ENCODE data around the gene HNRNPUL1.

The HNRNPUL1 gene

DNA sequence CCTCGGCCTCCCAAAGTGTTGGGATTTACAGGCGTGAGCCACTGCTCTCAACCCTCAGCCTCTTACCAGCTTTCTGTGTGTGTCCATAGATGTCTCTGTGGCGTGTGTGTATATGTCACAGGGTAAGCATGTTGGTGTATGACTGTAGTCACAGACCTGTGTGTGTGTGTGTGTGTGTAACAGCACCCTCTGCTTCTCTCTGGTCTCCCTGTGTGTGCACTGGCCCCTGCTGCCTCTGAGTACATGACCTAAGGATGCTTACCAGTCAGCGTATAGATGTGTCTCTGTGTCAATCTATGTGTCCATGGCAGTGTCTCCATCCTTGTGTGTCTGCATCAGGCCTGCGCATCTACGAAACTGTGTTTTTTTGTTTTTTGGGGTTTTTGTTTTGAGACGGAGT, 39.5 kb upstream of the HNRNPUL1 start:
- Histone ChIP-seq H2AFZ (ENCODE audit: low read length) (no peak overlapping the region), H3K9ac (ENCODE audit: low read depth, low read length, poor library complexity, severe bottlenecking) (no peak overlapping the region), H3K36me3 (ENCODE audit: insufficient read depth, low read length) (no peaks in the 10 kb centered on the region), H3K9me2 (replicated peaks; ENCODE audit: low read depth, low read length) (no peaks in the 10 kb centered on the region), H4K20me1 (ENCODE audit: insufficient read depth, low read length, poor library complexity, severe bottlenecking) (no peaks in the 10 kb centered on the region), H3K27me3 (ENCODE audit: insufficient read depth, low read length, poor library complexity, severe bottlenecking) (peaks cover 7% of the 10 kb centered on the region), H3K79me2 (ENCODE audit: insufficient read depth, low read length) (no peaks in the 10 kb centered on the region), H3K9me3 (ENCODE audit: insufficient read depth, low read depth, low read length) (no peaks in the 10 kb centered on the region), H3K4me2 (ENCODE audit: low read depth, low read length, poor library complexity, severe bottlenecking) (no peak overlapping the region), H3F3A (ENCODE audit: low read depth) (no peaks in the 10 kb centered on the region), H3K4me1 (ENCODE audit: insufficient read depth, low read length, poor library complexity, severe bottlenecking) (no peaks in the 10 kb centered on the region), H3K4me3 (ENCODE audit: low read length, poor library complexity, severe bottlenecking) (no peak overlapping the region)
- TF ChIP-seq EZH2phosphoT487 (IDR thresholded peaks at IDR 0.05; ENCODE audit: borderline replicate concordance) = no peak
- TF ChIP-seq, protein P1, sequence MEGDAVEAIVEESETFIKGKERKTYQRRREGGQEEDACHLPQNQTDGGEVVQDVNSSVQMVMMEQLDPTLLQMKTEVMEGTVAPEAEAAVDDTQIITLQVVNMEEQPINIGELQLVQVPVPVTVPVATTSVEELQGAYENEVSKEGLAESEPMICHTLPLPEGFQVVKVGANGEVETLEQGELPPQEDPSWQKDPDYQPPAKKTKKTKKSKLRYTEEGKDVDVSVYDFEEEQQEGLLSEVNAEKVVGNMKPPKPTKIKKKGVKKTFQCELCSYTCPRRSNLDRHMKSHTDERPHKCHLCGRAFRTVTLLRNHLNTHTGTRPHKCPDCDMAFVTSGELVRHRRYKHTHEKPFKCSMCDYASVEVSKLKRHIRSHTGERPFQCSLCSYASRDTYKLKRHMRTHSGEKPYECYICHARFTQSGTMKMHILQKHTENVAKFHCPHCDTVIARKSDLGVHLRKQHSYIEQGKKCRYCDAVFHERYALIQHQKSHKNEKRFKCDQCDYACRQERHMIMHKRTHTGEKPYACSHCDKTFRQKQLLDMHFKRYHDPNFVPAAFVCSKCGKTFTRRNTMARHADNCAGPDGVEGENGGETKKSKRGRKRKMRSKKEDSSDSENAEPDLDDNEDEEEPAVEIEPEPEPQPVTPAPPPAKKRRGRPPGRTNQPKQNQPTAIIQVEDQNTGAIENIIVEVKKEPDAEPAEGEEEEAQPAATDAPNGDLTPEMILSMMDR (conservative IDR thresholded peaks at IDR 0.05; ENCODE audit: low read length) = no peak

DNA sequence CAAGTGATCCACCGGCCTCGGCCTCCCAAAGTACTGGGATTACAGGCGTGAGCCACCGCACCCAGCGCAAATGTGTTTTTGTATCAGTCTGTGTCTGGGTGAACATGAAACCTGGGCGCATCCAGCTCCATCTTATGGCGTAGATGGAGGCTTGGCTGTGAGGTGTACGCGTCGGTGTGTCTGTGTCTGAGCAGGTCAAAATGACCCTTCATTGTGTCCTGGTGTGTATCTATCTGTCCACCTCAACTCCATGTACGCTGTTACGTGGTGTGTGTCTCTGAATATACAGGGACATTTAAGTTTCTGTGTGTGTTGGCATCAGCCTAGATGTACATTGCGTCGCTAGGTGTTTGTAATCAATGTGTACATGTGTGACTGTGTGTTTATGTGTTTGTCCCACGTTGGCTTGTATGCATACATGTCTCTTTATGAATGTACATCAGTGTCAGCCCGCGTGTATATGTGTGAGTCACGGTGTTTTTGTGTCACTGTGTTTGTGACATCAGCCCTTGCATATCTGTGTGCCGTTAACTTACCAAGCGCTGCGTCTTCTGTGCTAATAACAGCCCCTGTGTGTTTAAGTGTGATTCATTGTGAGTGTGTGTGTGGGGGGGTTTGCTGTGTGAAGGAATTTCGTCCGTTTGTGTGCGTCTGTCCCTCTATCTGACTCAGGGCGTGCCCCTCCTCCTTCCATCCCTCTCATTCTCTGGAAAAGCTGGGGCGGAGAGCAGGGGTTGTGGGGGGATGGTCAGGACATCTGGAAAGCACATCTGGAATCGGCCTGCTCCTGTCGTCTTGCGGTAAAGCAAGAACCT, 38.7 kb upstream of the HNRNPUL1 start:
- Histone ChIP-seq H3K4me3 (ENCODE audit: low read length, poor library complexity, severe bottlenecking) (no peak overlapping the region), H3K79me2 (ENCODE audit: insufficient read depth, low read length) (no peaks in the 10 kb centered on the region), H3K36me3 (ENCODE audit: insufficient read depth, low read length) (no peaks in the 10 kb centered on the region)

GRCh38 chr19:41226053-41226873, 37.9 kb upstream of the HNRNPUL1 start:
- TF ChIP-seq, protein P1 (conservative IDR thresholded peaks at IDR 0.05; ENCODE audit: low read length) = no peak
- TF ChIP-seq EZH2phosphoT487 (IDR thresholded peaks at IDR 0.05; ENCODE audit: borderline replicate concordance) = no peak
- Histone ChIP-seq H3K36me3 (ENCODE audit: insufficient read depth, low read length) (no peaks in the 10 kb centered on the region), H3K4me2 (ENCODE audit: low read depth, low read length, poor library complexity, severe bottlenecking) (no peak overlapping the region), H2AFZ (ENCODE audit: low read length) (0 out of 2 replicates have a peak overlapping the region, but pooled peaks have one; percentile 2), H3F3A (ENCODE audit: low read depth) (no peaks in the 10 kb centered on the region), H3K9me3 (ENCODE audit: insufficient read depth, low read depth, low read length) (no peaks in the 10 kb centered on the region), H3K27me3 (ENCODE audit: insufficient read depth, low read length, poor library complexity, severe bottlenecking) (peaks cover 7% of the 10 kb centered on the region), H3K79me2 (ENCODE audit: insufficient read depth, low read length) (no peaks in the 10 kb centered on the region), H4K20me1 (ENCODE audit: insufficient read depth, low read length, poor library complexity, severe bottlenecking) (no peaks in the 10 kb centered on the region), H3K4me1 (ENCODE audit: insufficient read depth, low read length, poor library complexity, severe bottlenecking) (no peaks in the 10 kb centered on the region), H3K4me3 (ENCODE audit: low read length, poor library complexity, severe bottlenecking) (no peak overlapping the region), H3K9ac (ENCODE audit: low read depth, low read length, poor library complexity, severe bottlenecking) (no peak overlapping the region), H3K9me2 (replicated peaks; ENCODE audit: low read depth, low read length) (no peaks in the 10 kb centered on the region)

More for the DNA sequence above, 38.7 kb upstream of the HNRNPUL1 start:
- Histone ChIP-seq H4K20me1 (ENCODE audit: insufficient read depth, low read length, poor library complexity, severe bottlenecking) (no peaks in the 10 kb centered on the region), H3K9ac (ENCODE audit: low read depth, low read length, poor library complexity, severe bottlenecking) (no peak overlapping the region), H3K9me2 (replicated peaks; ENCODE audit: low read depth, low read length) (no peaks in the 10 kb centered on the region), H2AFZ (ENCODE audit: low read length) (no peak overlapping the region), H3K4me1 (ENCODE audit: insufficient read depth, low read length, poor library complexity, severe bottlenecking) (no peaks in the 10 kb centered on the region), H3K27me3 (ENCODE audit: insufficient read depth, low read length, poor library complexity, severe bottlenecking) (peaks cover 7% of the 10 kb centered on the region), H3F3A (ENCODE audit: low read depth) (no peaks in the 10 kb centered on the region), H3K9me3 (ENCODE audit: insufficient read depth, low read depth, low read length) (no peaks in the 10 kb centered on the region), H3K4me2 (ENCODE audit: low read depth, low read length, poor library complexity, severe bottlenecking) (no peak overlapping the region)
- TF ChIP-seq, protein P1 (conservative IDR thresholded peaks at IDR 0.05; ENCODE audit: low read length) = no peak
- TF ChIP-seq EZH2phosphoT487 (IDR thresholded peaks at IDR 0.05; ENCODE audit: borderline replicate concordance) = no peak

All from Loucy (cell line).